ENCODE measurements around the gene MYO18A.

The MYO18A gene

GRCh38 chr17:29215717-29216116, 35.5 kb upstream of the MYO18A start:
- Histone ChIP-seq H3K36me3 (ENCODE audit: insufficient read depth, insufficient read length, low read length) (no peaks in the 10 kb centered on the region), H3K4me3 (ENCODE audit: insufficient read length, low read depth) (no peak overlapping the region), H3K27me3 (ENCODE audit: insufficient read depth, insufficient read length) (no peaks in the 10 kb centered on the region), H3K9ac (ENCODE audit: insufficient read length, low read depth) (no peak overlapping the region), H3K4me1 (ENCODE audit: insufficient read depth, insufficient read length) (no peaks in the 10 kb centered on the region), H3K9me3 (ENCODE audit: insufficient read depth, low read length) (no peaks in the 10 kb centered on the region)
- TF ChIP-seq ZNF274 (IDR thresholded peaks at IDR 0.05; ENCODE audit: low read depth, low read length) = no peak
- no peak for TF ChIP-seq YY1 (IDR thresholded peaks at IDR 0.05; ENCODE audit: insufficient read depth, insufficient read length)
- no peak for TF ChIP-seq SUZ12 (IDR thresholded peaks at IDR 0.05; ENCODE audit: extremely low read depth, insufficient read depth, insufficient read length)
- no peak for DNase-seq (ENCODE audit: low read depth, low spot score)

- no peaks in the 10 kb centered on the region for H3K27me3 ChIP-seq (ENCODE audit: insufficient read depth, insufficient read length)
- H3K9ac ChIP-seq (ENCODE audit: insufficient read length, low read depth) = no peak overlapping the region
- TF ChIP-seq YY1 (IDR thresholded peaks at IDR 0.05; ENCODE audit: insufficient read depth, insufficient read length) = no peak
- no peaks in the 10 kb centered on the region for H3K4me1 ChIP-seq (ENCODE audit: insufficient read depth, insufficient read length)
- no peak overlapping the region for H3K4me3 ChIP-seq (ENCODE audit: insufficient read length, low read depth)
- no peak for DNase-seq (ENCODE audit: low read depth, low spot score)
- H3K9me3 ChIP-seq (ENCODE audit: insufficient read depth, low read length) = no peaks in the 10 kb centered on the region
- no peaks in the 10 kb centered on the region for H3K36me3 ChIP-seq (ENCODE audit: insufficient read depth, insufficient read length, low read length)
Measured at GRCh38 chr17:29215174-29215573, 35.0 kb upstream of the MYO18A start.

GRCh38 chr17:29214215-29215146, 34.3 kb upstream of the MYO18A start:
- no peak overlapping the region for H3K4me3 ChIP-seq (ENCODE audit: insufficient read length, low read depth)
- no peaks in the 10 kb centered on the region for H3K27me3 ChIP-seq (ENCODE audit: insufficient read depth, insufficient read length)
- no peaks in the 10 kb centered on the region for H3K9me3 ChIP-seq (ENCODE audit: insufficient read depth, low read length)
- no peak for TF ChIP-seq YY1 (IDR thresholded peaks at IDR 0.05; ENCODE audit: insufficient read depth, insufficient read length)
- TF ChIP-seq ZNF274 (IDR thresholded peaks at IDR 0.05; ENCODE audit: low read depth, low read length) = no peak
- TF ChIP-seq SUZ12 (IDR thresholded peaks at IDR 0.05; ENCODE audit: extremely low read depth, insufficient read depth, insufficient read length) = no peak
- no peaks in the 10 kb centered on the region for H3K4me1 ChIP-seq (ENCODE audit: insufficient read depth, insufficient read length)
- H3K9ac ChIP-seq (ENCODE audit: insufficient read length, low read depth) = no peak overlapping the region
- DNase-seq (ENCODE audit: low read depth, low spot score) = no peak
- H3K36me3 ChIP-seq (ENCODE audit: insufficient read depth, insufficient read length, low read length) = no peaks in the 10 kb centered on the region

- Histone ChIP-seq H3K9ac (ENCODE audit: insufficient read length, low read depth) (no peak overlapping the region), H3K9me3 (ENCODE audit: insufficient read depth, low read length) (no peaks in the 10 kb centered on the region), H3K27me3 (ENCODE audit: insufficient read depth, insufficient read length) (no peaks in the 10 kb centered on the region), H3K4me1 (ENCODE audit: insufficient read depth, insufficient read length) (no peaks in the 10 kb centered on the region), H3K4me3 (ENCODE audit: insufficient read length, low read depth) (no peak overlapping the region), H3K36me3 (ENCODE audit: insufficient read depth, insufficient read length, low read length) (no peaks in the 10 kb centered on the region)
- TF ChIP-seq ZNF274 (IDR thresholded peaks at IDR 0.05; ENCODE audit: low read depth, low read length) = no peak
- TF ChIP-seq SUZ12 (IDR thresholded peaks at IDR 0.05; ENCODE audit: extremely low read depth, insufficient read depth, insufficient read length) = no peak
- TF ChIP-seq YY1 (IDR thresholded peaks at IDR 0.05; ENCODE audit: insufficient read depth, insufficient read length) = no peak
- no peak for DNase-seq (ENCODE audit: low read depth, low spot score)
Measured at GRCh38 chr17:29212681-29213121, 32.5 kb upstream of the MYO18A start.

GRCh38 chr17:29212094-29212631, 32.0 kb upstream of the MYO18A start:
- Histone ChIP-seq H3K4me3 (ENCODE audit: insufficient read length, low read depth) (no peak overlapping the region), H3K27me3 (ENCODE audit: insufficient read depth, insufficient read length) (no peaks in the 10 kb centered on the region), H3K36me3 (ENCODE audit: insufficient read depth, insufficient read length, low read length) (no peaks in the 10 kb centered on the region), H3K9ac (ENCODE audit: insufficient read length, low read depth) (no peak overlapping the region), H3K9me3 (ENCODE audit: insufficient read depth, low read length) (no peaks in the 10 kb centered on the region), H3K4me1 (ENCODE audit: insufficient read depth, insufficient read length) (no peaks in the 10 kb centered on the region)
- no peak for TF ChIP-seq ZNF274 (IDR thresholded peaks at IDR 0.05; ENCODE audit: low read depth, low read length)
- no peak for TF ChIP-seq SUZ12 (IDR thresholded peaks at IDR 0.05; ENCODE audit: extremely low read depth, insufficient read depth, insufficient read length)
- no peak for TF ChIP-seq YY1 (IDR thresholded peaks at IDR 0.05; ENCODE audit: insufficient read depth, insufficient read length)
- DNase-seq (ENCODE audit: low read depth, low spot score) = no peak

- no peak for TF ChIP-seq ZNF274 (IDR thresholded peaks at IDR 0.05; ENCODE audit: low read depth, low read length)
- no peak for TF ChIP-seq SUZ12 (IDR thresholded peaks at IDR 0.05; ENCODE audit: extremely low read depth, insufficient read depth, insufficient read length)
- no peak for TF ChIP-seq YY1 (IDR thresholded peaks at IDR 0.05; ENCODE audit: insufficient read depth, insufficient read length)
- no peak overlapping the region for H3K9ac ChIP-seq (ENCODE audit: insufficient read length, low read depth)
- no peaks in the 10 kb centered on the region for H3K4me1 ChIP-seq (ENCODE audit: insufficient read depth, insufficient read length)
- no peak for DNase-seq (ENCODE audit: low read depth, low spot score)
- no peak overlapping the region for H3K4me3 ChIP-seq (ENCODE audit: insufficient read length, low read depth)
- no peaks in the 10 kb centered on the region for H3K36me3 ChIP-seq (ENCODE audit: insufficient read depth, insufficient read length, low read length)
- no peaks in the 10 kb centered on the region for H3K9me3 ChIP-seq (ENCODE audit: insufficient read depth, low read length)
- H3K27me3 ChIP-seq (ENCODE audit: insufficient read depth, insufficient read length) = no peaks in the 10 kb centered on the region
Measured at GRCh38 chr17:29210879-29211278, 30.7 kb upstream of the MYO18A start.

GRCh38 chr17:29209073-29209472, 28.9 kb upstream of the MYO18A start:
- no peak overlapping the region for H3K9ac ChIP-seq (ENCODE audit: insufficient read length, low read depth)
- no peak for DNase-seq (ENCODE audit: low read depth, low spot score)
- no peaks in the 10 kb centered on the region for H3K36me3 ChIP-seq (ENCODE audit: insufficient read depth, insufficient read length, low read length)
- TF ChIP-seq YY1 (IDR thresholded peaks at IDR 0.05; ENCODE audit: insufficient read depth, insufficient read length) (no peak), ZNF274 (IDR thresholded peaks at IDR 0.05; ENCODE audit: low read depth, low read length) (no peak), SUZ12 (IDR thresholded peaks at IDR 0.05; ENCODE audit: extremely low read depth, insufficient read depth, insufficient read length) (no peak)
- no peak overlapping the region for H3K4me3 ChIP-seq (ENCODE audit: insufficient read length, low read depth)
- no peaks in the 10 kb centered on the region for H3K9me3 ChIP-seq (ENCODE audit: insufficient read depth, low read length)
- no peaks in the 10 kb centered on the region for H3K4me1 ChIP-seq (ENCODE audit: insufficient read depth, insufficient read length)
- H3K27me3 ChIP-seq (ENCODE audit: insufficient read depth, insufficient read length) = no peaks in the 10 kb centered on the region
